ENCODE results near the gene AGBL2.

Gene AGBL2

GRCh38 chr11:47631473-47631872 lies 83.7 kb downstream of the AGBL2 start:
- no peak for DNase-seq (ENCODE audit: low spot score)

GRCh38 chr11:47628026-47628425 lies 87.1 kb downstream of the AGBL2 start:
- DNase-seq (ENCODE audit: low spot score), result no peak

- DNase-seq (ENCODE audit: low spot score), result no peak
Measured at GRCh38 chr11:47626234-47626633, 88.9 kb downstream of the AGBL2 start.

- no peak for DNase-seq (ENCODE audit: low spot score)
Measured at GRCh38 chr11:47620836-47621378, 94.3 kb downstream of the AGBL2 start.

GRCh38 chr11:47617417-47617809 lies 97.8 kb downstream of the AGBL2 start:
- no peak for DNase-seq (ENCODE audit: low spot score)

- DNase-seq (ENCODE audit: low spot score), result no peak
Measured at GRCh38 chr11:47616726-47617416, 98.3 kb downstream of the AGBL2 start.

- no peak for DNase-seq (ENCODE audit: low spot score)
Measured at GRCh38 chr11:47615249-47615648, 99.9 kb downstream of the AGBL2 start.

- DNase-seq (ENCODE audit: low spot score), result no peak
Measured at GRCh38 chr11:47611348-47611794, 103.8 kb downstream of the AGBL2 start.

GRCh38 chr11:47609675-47610074 lies 105.5 kb downstream of the AGBL2 start:
- no peak for DNase-seq (ENCODE audit: low spot score)

Data from CD4-positive, alpha-beta T cell treated with Interleukin-6 at 100 ng/mL for 8 hours (primary cell).